Osteoblast (primary cell): ENCODE results near the gene TPRG1. TPM values are rescaled to one million over a fixed set of nuclear protein-coding genes. Genes with fewer than 3 reads are reported as not detected.

ENCODE experiments used
- DNase-seq: peaks from one replicate; pipeline ENCODE4 v3.0.0; 2011; ENCODE audit warnings: low spot score, mixed read lengths; ENCODE audit not compliant: insufficient read length; ENCODE audit errors: missing footprints
- H2AFZ ChIP-seq: 2 replicates; pipeline ENCODE4 v1.6.0; 2011; ENCODE audit warnings: mild to moderate bottlenecking, low read length
- H3K27ac ChIP-seq: 2 replicates; pipeline ENCODE4 v1.5.1; 2011; ENCODE audit warnings: mild to moderate bottlenecking, low read depth, low read length, moderate library complexity
- H3K27me3 ChIP-seq: 2 replicates; pipeline ENCODE4 v1.6.0; 2012; ENCODE audit warnings: mild to moderate bottlenecking, control low read depth, inconsistent platforms, low read length, moderate library complexity; ENCODE audit not compliant: insufficient read depth
- H3K36me3 ChIP-seq: 2 replicates; pipeline ENCODE4 v1.5.1; 2011; ENCODE audit warnings: mild to moderate bottlenecking, low read length, control low read depth, moderate library complexity; ENCODE audit not compliant: insufficient read depth
- H3K4me1 ChIP-seq: 2 replicates; pipeline ENCODE4 v1.5.1; 2011; ENCODE audit warnings: mild to moderate bottlenecking, low read length, control low read depth, moderate library complexity; ENCODE audit not compliant: insufficient read depth
- H3K4me2 ChIP-seq: 2 replicates; pipeline ENCODE4 v1.6.0; 2011; ENCODE audit warnings: mild to moderate bottlenecking, low read length; ENCODE audit not compliant: insufficient read depth
- H3K4me3 ChIP-seq: fragments of 200-600 bp; sonication (generic); 3 replicates; pipeline ENCODE4 v1.5.1; 2012; ENCODE audit warnings: mild to moderate bottlenecking, low read length, inconsistent platforms; ENCODE audit not compliant: insufficient read depth
- H3K79me2 ChIP-seq: 2 replicates; pipeline ENCODE4 v1.6.0; 2012; ENCODE audit warnings: mild to moderate bottlenecking, low read length, control low read depth, inconsistent platforms; ENCODE audit not compliant: insufficient read depth
- H3K9me3 ChIP-seq: 2 replicates; pipeline ENCODE4 v1.5.1; 2011; ENCODE audit warnings: low read depth, low read length, control low read depth
- H4K20me1 ChIP-seq: 2 replicates; pipeline ENCODE4 v1.6.0; 2012; ENCODE audit warnings: mild to moderate bottlenecking, low read length, control low read depth; ENCODE audit not compliant: insufficient read depth
- CTCF ChIP-seq: IDR thresholded peaks from 2 replicates; pipeline ENCODE4 v1.5.1; 2011; ENCODE audit warnings: mild to moderate bottlenecking, low read depth, low read length, moderate library complexity; ENCODE audit errors: extremely low read depth
- total RNA-seq: library from RNA; depleted of rRNA; stranded (reverse); fragments of >200 nt; gene quantifications from 2 replicates; pipeline ENCODE4 v1.2.3, GENCODE V29; 2012

The TPRG1 gene
- total RNA-seq, 1 donor, result 6.5 TPM

GRCh38 chr3:189307963-189308362 lies 136.2 kb downstream of the TPRG1 start:
- no peaks in the 10 kb centered on the region for H3K27me3 ChIP-seq
- no peaks in the 10 kb centered on the region for H3K79me2 ChIP-seq
- H3K27ac ChIP-seq, result no peak overlapping the region
- H3K4me1 ChIP-seq, result peaks cover 11% of the 10 kb centered on the region
- no peaks in the 10 kb centered on the region for H3K36me3 ChIP-seq
- H2AFZ ChIP-seq, result no peak overlapping the region
- H3K9me3 ChIP-seq, result no peaks in the 10 kb centered on the region
- no peak for TF ChIP-seq CTCF
- no peaks in the 10 kb centered on the region for H4K20me1 ChIP-seq
- H3K4me2 ChIP-seq, result no peak overlapping the region
- no peak overlapping the region for H3K4me3 ChIP-seq
- no peak for DNase-seq

- H3K79me2 ChIP-seq, result no peaks in the 10 kb centered on the region
- DNase-seq, result no peak
These were observed 136.8 kb downstream of the TPRG1 start for GRCh38 chr3:189308608-189309007.

GRCh38 chr3:189309400-189309975 lies 137.7 kb downstream of the TPRG1 start:
- Histone ChIP-seq H4K20me1 (no peaks in the 10 kb centered on the region), H3K4me3 (no peak overlapping the region), H3K27me3 (no peaks in the 10 kb centered on the region), H3K4me1 (peaks cover 7% of the 10 kb centered on the region), H3K36me3 (no peaks in the 10 kb centered on the region), H2AFZ (peak overlapping the region; percentile 16), H3K27ac (no peak overlapping the region), H3K9me3 (no peaks in the 10 kb centered on the region), H3K4me2 (no peak overlapping the region), H3K79me2 (no peaks in the 10 kb centered on the region)
- TF ChIP-seq CTCF, result no peak
- DNase-seq, result no peak

More at GRCh38 chr3:189308608-189309007, 136.8 kb downstream of the TPRG1 start:
- Histone ChIP-seq H4K20me1 (no peaks in the 10 kb centered on the region), H3K36me3 (no peaks in the 10 kb centered on the region), H3K27me3 (no peaks in the 10 kb centered on the region), H3K9me3 (no peaks in the 10 kb centered on the region), H2AFZ (no peak overlapping the region), H3K4me2 (no peak overlapping the region), H3K4me1 (peaks cover 10% of the 10 kb centered on the region), H3K4me3 (no peak overlapping the region), H3K27ac (no peak overlapping the region)
- no peak for TF ChIP-seq CTCF

- no peaks in the 10 kb centered on the region for H3K4me1 ChIP-seq
- no peaks in the 10 kb centered on the region for H3K9me3 ChIP-seq
- no peaks in the 10 kb centered on the region for H3K36me3 ChIP-seq
- H3K27me3 ChIP-seq, result no peaks in the 10 kb centered on the region
- H3K27ac ChIP-seq, result no peak overlapping the region
- no peaks in the 10 kb centered on the region for H3K79me2 ChIP-seq
- H3K4me2 ChIP-seq, result no peak overlapping the region
- H4K20me1 ChIP-seq, result no peaks in the 10 kb centered on the region
- TF ChIP-seq CTCF, result no peak
- no peak overlapping the region for H2AFZ ChIP-seq
- H3K4me3 ChIP-seq, result no peak overlapping the region
- no peak for DNase-seq
These were observed 139.8 kb downstream of the TPRG1 start for GRCh38 chr3:189311521-189311920.
